ENCODE data around the gene TMEM45A.
"Not testable (repeated sequence)": the region's sequence is repeated elsewhere in the genome, so short reads cannot be mapped to it uniquely, and the experiment has no call there.

Gene TMEM45A

GRCh38 chr3:100492059-100493006 is at the start of gene TMEM45A:
Gene TMEM45A, plus strand, starts transcription at chr3:100492619. Its CDS starts 62,593 bp downstream, at chr3:100555212.
- in situ Hi-C loops (cut with HindIII; ENCODE audit: low pct_ligation_motif_present, low pct_unique_long_range_greater_than_20kb, low sequenced_read_pairs) = no loop called here
- peak; percentile 91 for DNase-seq

DNA sequence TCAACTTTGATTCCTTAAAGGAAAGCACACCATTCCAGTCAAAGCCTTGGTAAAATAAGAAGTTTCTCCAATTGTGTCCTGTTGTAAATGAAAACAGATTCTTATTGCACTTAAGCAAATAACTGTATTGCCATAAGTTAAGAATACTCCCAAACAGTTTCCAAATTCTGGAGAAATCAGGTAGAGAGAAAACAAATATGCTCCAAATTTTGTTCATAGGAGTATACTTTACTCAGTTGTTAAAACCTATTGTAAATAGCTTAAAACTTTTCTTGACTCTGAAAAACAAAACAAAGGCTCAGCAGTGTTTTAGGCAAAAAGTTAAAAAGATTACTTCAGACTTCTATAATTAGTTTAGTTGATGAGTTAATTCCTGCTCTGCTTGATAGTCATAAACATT is 48.7 kb upstream of the TMEM45A start:
- in situ Hi-C loops (cut with HindIII; ENCODE audit: low pct_ligation_motif_present, low pct_unique_long_range_greater_than_20kb, low sequenced_read_pairs) = no loop called here
- no peak for DNase-seq

- in situ Hi-C loops (cut with HindIII; ENCODE audit: low pct_ligation_motif_present, low pct_unique_long_range_greater_than_20kb, low sequenced_read_pairs); DNase-seq: not testable (repeated sequence)
Measured at GRCh38 chr3:100447067-100447466, 45.4 kb upstream of the TMEM45A start.

- in situ Hi-C loops (cut with HindIII; ENCODE audit: low pct_ligation_motif_present, low pct_unique_long_range_greater_than_20kb, low sequenced_read_pairs) = no loop called here
- DNase-seq = no peak
Measured at GRCh38 chr3:100448079-100448478, 44.3 kb upstream of the TMEM45A start.

DNA sequence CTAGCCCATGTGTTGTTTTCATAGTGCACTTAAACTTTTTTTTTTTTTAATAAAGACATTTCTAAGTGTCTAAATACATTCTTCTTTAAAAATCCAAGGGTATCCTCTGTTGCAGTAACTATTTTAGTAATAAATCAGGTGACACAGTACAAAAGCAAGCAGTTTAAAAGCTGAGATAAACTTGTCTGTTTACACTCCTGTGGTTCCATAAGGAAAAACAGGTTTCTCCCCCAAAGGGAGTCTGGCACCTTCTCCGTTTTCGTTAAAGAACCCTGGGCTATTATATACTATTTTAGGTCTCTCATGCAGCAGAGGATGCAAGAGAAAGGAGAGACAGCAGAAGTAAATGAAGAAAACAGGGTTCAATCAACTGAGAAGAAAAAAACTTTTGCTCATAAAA is 43.2 kb upstream of the TMEM45A start:
- in situ Hi-C loops (cut with HindIII; ENCODE audit: low pct_ligation_motif_present, low pct_unique_long_range_greater_than_20kb, low sequenced_read_pairs) = no loop called here
- no peak for DNase-seq

GRCh38 chr3:100454677-100455076 is 37.7 kb upstream of the TMEM45A start:
- DNase-seq = no peak
- in situ Hi-C loops (cut with HindIII; ENCODE audit: low pct_ligation_motif_present, low pct_unique_long_range_greater_than_20kb, low sequenced_read_pairs) = no loop called here

- in situ Hi-C loops (cut with HindIII; ENCODE audit: low pct_ligation_motif_present, low pct_unique_long_range_greater_than_20kb, low sequenced_read_pairs) = no loop called here
- no peak for DNase-seq
Measured at GRCh38 chr3:100455841-100456550, 36.4 kb upstream of the TMEM45A start.

DNA sequence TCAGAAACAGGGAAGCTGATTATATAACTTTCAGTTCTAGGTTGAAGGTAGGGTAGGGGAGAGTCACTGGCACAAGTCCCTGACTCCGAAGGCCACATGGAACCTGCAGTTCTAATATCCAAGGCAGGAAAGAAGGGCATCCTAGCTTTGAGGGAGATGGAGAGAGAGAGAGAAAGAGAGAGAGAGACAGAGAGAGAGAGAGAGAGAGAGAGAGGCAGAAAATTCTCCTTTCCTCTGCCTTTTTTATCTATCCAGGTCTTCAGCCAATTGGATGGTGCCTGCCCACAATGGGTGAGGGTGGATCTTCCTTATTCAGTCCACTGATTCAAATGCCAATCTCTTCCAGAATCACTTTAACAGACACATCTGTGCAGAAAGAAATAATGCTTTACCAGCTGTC is 35.7 kb upstream of the TMEM45A start:
- no peak for DNase-seq
- in situ Hi-C loops (cut with HindIII; ENCODE audit: low pct_ligation_motif_present, low pct_unique_long_range_greater_than_20kb, low sequenced_read_pairs) = no loop called here

DNA sequence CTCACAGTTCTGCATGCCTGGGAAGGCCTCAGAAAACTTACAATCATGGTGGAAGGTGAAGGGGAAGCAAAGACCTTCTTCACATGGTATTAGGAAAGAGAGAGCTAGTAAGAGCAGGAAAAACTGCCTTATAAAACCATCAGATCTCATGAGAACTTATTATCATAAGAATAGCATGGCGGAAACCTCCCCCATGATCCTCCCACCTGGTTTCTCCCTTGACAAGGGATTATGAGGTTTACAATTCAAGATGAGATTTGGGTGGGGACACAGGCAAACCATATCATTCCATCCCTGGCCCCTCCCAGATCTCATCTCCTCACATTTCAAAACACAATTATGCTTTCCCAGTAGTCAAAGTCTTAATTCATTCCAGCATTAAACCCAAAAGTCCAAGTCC is 34.6 kb upstream of the TMEM45A start:
- in situ Hi-C loops (cut with HindIII; ENCODE audit: low pct_ligation_motif_present, low pct_unique_long_range_greater_than_20kb, low sequenced_read_pairs) = no loop called here
- DNase-seq = no peak

GRCh38 chr3:100458814-100459213 is 33.6 kb upstream of the TMEM45A start:
- in situ Hi-C loops (cut with HindIII; ENCODE audit: low pct_ligation_motif_present, low pct_unique_long_range_greater_than_20kb, low sequenced_read_pairs) = no loop called here
- no peak for DNase-seq

GRCh38 chr3:100463002-100463401 is 29.4 kb upstream of the TMEM45A start:
- peak; percentile 58 for DNase-seq
- in situ Hi-C loops (cut with HindIII; ENCODE audit: low pct_ligation_motif_present, low pct_unique_long_range_greater_than_20kb, low sequenced_read_pairs) = no loop called here

DNA sequence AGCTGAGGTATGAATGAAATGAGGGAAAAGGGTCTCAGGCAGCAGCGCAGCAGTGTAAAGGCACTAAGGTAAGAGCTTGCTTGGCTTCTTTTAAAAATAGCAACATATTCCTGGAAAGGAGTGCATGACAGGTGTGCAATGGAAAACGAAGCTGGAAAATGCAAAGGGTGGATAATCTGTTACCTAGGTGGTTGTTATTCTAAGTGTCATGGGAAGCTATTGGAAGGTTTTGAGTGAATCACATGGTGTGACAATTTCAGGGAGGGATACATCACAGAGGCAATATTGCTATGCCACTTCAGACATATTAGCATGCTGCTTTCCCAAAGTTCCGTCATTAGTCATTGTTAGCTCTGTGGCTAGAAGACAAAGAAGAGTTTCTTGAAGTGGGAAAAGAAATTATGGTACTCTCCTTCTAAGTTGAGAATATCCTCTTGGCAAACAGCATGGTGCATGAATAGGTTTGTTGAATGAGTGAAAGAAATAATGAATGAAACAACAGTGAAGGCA is 28.7 kb upstream of the TMEM45A start:
- in situ Hi-C loops (cut with HindIII; ENCODE audit: low pct_ligation_motif_present, low pct_unique_long_range_greater_than_20kb, low sequenced_read_pairs) = no loop called here
- no peak for DNase-seq

- no peak for DNase-seq
- in situ Hi-C loops (cut with HindIII; ENCODE audit: low pct_ligation_motif_present, low pct_unique_long_range_greater_than_20kb, low sequenced_read_pairs) = no loop called here
Measured at GRCh38 chr3:100465892-100466777, 26.3 kb upstream of the TMEM45A start.

DNA sequence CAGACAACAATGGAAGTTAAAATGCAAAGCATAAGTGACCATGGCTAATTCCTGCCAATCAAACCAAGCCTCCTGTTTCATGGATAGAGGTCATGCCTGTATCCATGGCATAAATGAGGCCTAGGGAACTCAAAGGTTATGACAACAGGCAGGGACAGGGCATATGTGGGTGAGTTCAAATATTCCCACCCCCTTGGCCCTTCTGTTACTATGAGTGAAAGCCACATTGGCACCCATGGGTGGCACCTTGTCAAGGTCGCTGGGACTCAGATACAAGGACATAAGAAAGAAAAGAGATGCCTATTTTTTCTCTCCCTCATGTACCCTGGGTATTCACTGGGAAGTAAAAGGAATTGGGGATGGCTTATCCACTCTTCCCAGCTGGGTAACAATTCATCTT is 25.3 kb upstream of the TMEM45A start:
- DNase-seq = no peak
- in situ Hi-C loops (cut with HindIII; ENCODE audit: low pct_ligation_motif_present, low pct_unique_long_range_greater_than_20kb, low sequenced_read_pairs) = no loop called here

DNA sequence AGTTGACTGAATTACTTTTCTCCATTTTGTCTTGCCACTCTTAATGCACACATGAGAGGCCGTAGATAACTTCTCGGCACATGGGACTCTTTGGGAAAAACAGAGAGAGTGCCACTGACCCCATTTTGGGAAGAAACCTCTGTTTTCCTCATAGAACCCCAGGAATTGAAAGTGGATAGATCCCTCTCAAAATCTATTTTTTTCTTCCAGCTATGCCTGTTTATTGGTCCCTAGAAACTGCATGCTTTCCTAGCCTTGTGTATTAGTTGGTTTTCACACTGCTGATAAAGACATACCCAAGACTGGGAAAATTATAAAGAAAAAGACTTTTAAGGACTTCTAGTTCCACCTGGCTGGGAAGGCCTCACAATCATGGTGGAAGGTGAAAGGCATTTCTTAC is 23.7 kb upstream of the TMEM45A start:
- DNase-seq = no peak
- in situ Hi-C loops (cut with HindIII; ENCODE audit: low pct_ligation_motif_present, low pct_unique_long_range_greater_than_20kb, low sequenced_read_pairs) = no loop called here

- DNase-seq = no peak
- in situ Hi-C loops (cut with HindIII; ENCODE audit: low pct_ligation_motif_present, low pct_unique_long_range_greater_than_20kb, low sequenced_read_pairs) = no loop called here
Measured at GRCh38 chr3:100470951-100471350, 21.5 kb upstream of the TMEM45A start.

GRCh38 chr3:100471444-100471843 is 21.0 kb upstream of the TMEM45A start:
- in situ Hi-C loops (cut with HindIII; ENCODE audit: low pct_ligation_motif_present, low pct_unique_long_range_greater_than_20kb, low sequenced_read_pairs) = no loop called here
- DNase-seq = no peak

DNA sequence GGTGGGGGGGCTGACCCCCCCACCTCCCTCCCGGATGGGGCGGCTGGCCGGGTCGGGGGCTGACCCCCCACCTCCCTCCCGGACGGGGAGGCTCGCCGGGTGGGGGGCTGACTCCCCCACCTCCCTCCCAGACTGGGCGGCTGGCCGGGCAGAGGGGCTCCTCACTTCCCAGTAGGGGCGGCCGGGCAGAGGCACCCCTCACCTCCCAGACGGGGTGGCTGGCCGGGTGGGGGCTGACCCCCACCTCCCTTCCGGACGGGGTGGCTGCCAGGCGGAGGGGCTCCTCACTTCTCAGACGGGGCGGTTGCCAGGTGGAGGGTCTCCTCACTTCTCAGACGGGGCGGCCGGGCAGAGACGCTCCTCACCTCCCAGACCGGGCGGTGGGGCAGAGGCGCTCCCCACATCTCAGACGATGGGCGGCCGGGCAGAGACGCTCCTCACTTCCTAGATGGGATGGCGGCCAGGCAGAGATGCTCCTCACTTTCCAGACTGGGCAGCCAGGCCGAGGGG is 14.5 kb upstream of the TMEM45A start:
- in situ Hi-C loops (cut with HindIII; ENCODE audit: low pct_ligation_motif_present, low pct_unique_long_range_greater_than_20kb, low sequenced_read_pairs); DNase-seq: not testable (repeated sequence)
